HL-60 (cell line): ENCODE data around the gene KRTAP10-2.

ENCODE experiments used
- DNase-seq, 2 experiments: peaks; one replicate each; pipeline ENCODE4 v3.0.0-alpha.2; 2010 to 2020; ENCODE audit warnings: low read depth in 1 of 2, low spot score in 1 of 2
- H3K27ac ChIP-seq: fragments of 250-450 bp; sonication (Bioruptor Pico); replicated peaks from 2 replicates; pipeline ENCODE4 v1.5.1; 2020; ENCODE audit warnings: mild to moderate bottlenecking, moderate library complexity
- H3K27me3 ChIP-seq: fragments of 250-450 bp; sonication (Bioruptor Pico); 2 replicates; pipeline ENCODE4 v1.5.1; 2021; ENCODE audit warnings: mild to moderate bottlenecking, moderate library complexity; ENCODE audit not compliant: insufficient read depth, poor library complexity, severe bottlenecking
- H3K4me3 ChIP-seq: replicated peaks from 2 replicates; pipeline ENCODE4 v1.5.1; 2011; ENCODE audit warnings: mild to moderate bottlenecking, control low read depth, low read length; ENCODE audit not compliant: insufficient read depth
- GABPA ChIP-seq: IDR thresholded peaks from 2 replicates; pipeline ENCODE4 v1.6.1; 2012; ENCODE audit warnings: low read depth
- POLR2AphosphoS5 ChIP-seq: IDR thresholded peaks from 2 replicates; pipeline ENCODE4 v1.6.1; 2012; ENCODE audit warnings: low read depth
- SPI1 ChIP-seq: IDR thresholded peaks from 2 replicates; pipeline ENCODE4 v1.6.1; 2012; ENCODE audit warnings: low read depth, mild to moderate bottlenecking, borderline replicate concordance
- TF ChIP-seq, protein P1 (sequence below): IDR thresholded peaks from one replicate; pipeline ENCODE4 v1.5.1; 2011; ENCODE audit warnings: low read length, control low read depth, inconsistent platforms; ENCODE audit not compliant: insufficient read depth
- TF ChIP-seq, protein P2 (sequence below): IDR thresholded peaks from 2 replicates; pipeline ENCODE4 v1.6.1; 2012; ENCODE audit warnings: low read depth; ENCODE audit not compliant: insufficient replicate concordance

KRTAP10-2 gene

DNA sequence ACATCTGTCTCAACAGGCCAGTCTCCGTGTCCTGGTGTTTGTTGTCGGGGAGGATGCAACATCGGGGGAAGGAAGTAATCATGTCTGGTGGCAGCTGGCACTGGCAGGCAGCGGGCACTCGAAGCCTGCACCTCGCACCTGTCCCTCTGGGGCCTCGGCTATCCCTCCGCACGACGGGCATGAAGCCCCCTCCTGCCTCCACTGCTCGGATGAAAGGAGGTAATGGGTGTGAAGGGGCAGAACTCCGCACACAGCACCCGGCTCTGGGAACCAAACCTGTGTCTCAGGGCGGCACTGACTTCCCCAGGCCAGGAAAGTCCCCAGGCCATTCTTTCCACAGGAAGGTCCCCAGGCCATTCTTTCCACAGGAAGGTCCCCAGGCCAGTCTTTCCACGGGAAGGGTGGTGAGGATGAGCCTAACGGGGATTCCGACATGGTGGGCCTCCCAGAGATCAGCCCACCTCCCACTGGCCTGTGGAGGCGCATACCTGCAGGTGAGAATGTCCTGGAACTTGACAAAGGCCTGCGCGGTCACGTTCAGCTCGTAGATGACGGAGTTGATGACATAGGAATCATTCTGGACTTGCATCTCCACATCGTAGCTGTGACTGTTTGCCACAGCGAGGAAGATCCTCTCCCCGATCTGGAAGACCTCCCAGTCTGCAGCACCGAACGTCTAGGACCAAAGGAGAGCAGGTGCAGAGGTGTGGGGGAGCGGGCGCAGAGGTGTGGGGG lies 42.4 kb downstream of the KRTAP10-2 start:
- Histone ChIP-seq H3K27me3 (no peaks in the 10 kb centered on the region), H3K4me3 (no peak overlapping the region), H3K27ac (no peak overlapping the region)
- no peak for DNase-seq
- TF ChIP-seq GABPA, result no peak
- no peak for TF ChIP-seq SPI1
- TF ChIP-seq POLR2AphosphoS5, result no peak
- TF ChIP-seq, protein P1, sequence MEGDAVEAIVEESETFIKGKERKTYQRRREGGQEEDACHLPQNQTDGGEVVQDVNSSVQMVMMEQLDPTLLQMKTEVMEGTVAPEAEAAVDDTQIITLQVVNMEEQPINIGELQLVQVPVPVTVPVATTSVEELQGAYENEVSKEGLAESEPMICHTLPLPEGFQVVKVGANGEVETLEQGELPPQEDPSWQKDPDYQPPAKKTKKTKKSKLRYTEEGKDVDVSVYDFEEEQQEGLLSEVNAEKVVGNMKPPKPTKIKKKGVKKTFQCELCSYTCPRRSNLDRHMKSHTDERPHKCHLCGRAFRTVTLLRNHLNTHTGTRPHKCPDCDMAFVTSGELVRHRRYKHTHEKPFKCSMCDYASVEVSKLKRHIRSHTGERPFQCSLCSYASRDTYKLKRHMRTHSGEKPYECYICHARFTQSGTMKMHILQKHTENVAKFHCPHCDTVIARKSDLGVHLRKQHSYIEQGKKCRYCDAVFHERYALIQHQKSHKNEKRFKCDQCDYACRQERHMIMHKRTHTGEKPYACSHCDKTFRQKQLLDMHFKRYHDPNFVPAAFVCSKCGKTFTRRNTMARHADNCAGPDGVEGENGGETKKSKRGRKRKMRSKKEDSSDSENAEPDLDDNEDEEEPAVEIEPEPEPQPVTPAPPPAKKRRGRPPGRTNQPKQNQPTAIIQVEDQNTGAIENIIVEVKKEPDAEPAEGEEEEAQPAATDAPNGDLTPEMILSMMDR, result no peak

DNA sequence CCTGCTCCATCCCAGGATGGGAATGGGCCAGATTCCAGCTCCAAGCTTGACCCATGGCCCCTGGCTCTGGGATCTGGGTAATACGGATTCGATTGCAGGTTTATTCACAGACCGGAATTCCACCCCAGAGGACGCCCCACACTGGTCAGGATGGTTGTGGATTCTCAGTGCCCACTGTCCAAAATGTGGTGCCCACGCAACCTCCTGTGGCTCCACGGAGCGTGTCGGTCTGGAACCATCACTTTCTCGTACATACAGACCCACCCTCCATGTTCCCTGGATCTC lies 42.9 kb downstream of the KRTAP10-2 start:
- Histone ChIP-seq H3K4me3 (no peak overlapping the region), H3K27me3 (no peaks in the 10 kb centered on the region), H3K27ac (no peak overlapping the region)
- TF ChIP-seq SPI1 (no peak), GABPA (no peak), POLR2AphosphoS5 (no peak)
- TF ChIP-seq, protein P2, sequence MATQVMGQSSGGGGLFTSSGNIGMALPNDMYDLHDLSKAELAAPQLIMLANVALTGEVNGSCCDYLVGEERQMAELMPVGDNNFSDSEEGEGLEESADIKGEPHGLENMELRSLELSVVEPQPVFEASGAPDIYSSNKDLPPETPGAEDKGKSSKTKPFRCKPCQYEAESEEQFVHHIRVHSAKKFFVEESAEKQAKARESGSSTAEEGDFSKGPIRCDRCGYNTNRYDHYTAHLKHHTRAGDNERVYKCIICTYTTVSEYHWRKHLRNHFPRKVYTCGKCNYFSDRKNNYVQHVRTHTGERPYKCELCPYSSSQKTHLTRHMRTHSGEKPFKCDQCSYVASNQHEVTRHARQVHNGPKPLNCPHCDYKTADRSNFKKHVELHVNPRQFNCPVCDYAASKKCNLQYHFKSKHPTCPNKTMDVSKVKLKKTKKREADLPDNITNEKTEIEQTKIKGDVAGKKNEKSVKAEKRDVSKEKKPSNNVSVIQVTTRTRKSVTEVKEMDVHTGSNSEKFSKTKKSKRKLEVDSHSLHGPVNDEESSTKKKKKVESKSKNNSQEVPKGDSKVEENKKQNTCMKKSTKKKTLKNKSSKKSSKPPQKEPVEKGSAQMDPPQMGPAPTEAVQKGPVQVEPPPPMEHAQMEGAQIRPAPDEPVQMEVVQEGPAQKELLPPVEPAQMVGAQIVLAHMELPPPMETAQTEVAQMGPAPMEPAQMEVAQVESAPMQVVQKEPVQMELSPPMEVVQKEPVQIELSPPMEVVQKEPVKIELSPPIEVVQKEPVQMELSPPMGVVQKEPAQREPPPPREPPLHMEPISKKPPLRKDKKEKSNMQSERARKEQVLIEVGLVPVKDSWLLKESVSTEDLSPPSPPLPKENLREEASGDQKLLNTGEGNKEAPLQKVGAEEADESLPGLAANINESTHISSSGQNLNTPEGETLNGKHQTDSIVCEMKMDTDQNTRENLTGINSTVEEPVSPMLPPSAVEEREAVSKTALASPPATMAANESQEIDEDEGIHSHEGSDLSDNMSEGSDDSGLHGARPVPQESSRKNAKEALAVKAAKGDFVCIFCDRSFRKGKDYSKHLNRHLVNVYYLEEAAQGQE, result no peak
- TF ChIP-seq, protein P1, result no peak
- no peak for DNase-seq

DNA sequence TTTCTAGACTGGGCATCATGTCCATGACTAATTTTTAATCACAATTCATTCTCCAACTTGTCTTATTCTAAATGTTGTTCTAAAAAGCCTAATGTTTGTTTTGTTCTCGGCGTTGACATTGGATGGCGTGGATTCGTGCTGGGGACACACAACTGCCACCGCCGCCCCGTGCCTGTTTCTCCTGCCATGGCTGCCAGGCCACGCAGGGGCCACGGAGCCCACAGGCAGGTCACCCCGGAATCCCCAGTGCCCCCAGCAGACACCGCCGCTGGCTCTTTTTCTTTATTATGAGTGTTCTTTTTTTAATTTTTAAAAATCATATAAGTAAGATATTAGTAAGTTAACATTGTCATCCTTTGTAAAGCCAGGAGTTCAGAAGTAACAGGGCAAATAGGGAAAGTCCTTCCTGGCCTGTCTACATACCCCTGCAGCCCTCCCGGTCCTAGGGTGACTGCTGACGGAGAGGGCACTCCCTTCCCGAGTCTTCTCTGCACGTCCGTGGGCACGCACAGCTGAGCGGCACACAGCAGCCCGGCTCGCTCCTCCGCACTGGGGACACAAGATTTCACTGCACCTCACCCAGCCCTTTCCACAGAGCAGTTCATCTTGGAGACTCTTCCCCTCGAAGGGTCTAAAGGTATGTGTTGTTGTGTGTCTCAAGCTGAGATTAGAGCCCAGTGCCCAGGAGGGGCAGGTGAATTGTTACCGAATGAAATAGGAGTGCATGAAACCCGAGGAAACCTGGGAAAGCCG lies 43.5 kb downstream of the KRTAP10-2 start:
- no peak overlapping the region for H3K27ac ChIP-seq
- TF ChIP-seq GABPA (no peak), SPI1 (no peak), POLR2AphosphoS5 (no peak)
- TF ChIP-seq, protein P1, result no peak
- TF ChIP-seq, protein P2, result no peak
- H3K27me3 ChIP-seq, result no peaks in the 10 kb centered on the region
- no peak for DNase-seq
- H3K4me3 ChIP-seq, result no peak overlapping the region
